Measurements from ENCODE around the gene TMX2.

The TMX2 gene

GRCh38 chr11:57764972-57765371, 52.6 kb downstream of the TMX2 start:
- no peak for DNase-seq (ENCODE audit: low read depth)

GRCh38 chr11:57770793-57771192, 58.4 kb downstream of the TMX2 start:
- no peak for DNase-seq (ENCODE audit: low read depth)

- no peak for DNase-seq (ENCODE audit: low read depth)
Observed at GRCh38 chr11:57771365-57771764, 59.0 kb downstream of the TMX2 start.

- no peak for DNase-seq (ENCODE audit: low read depth)
Observed at GRCh38 chr11:57772562-57772961, 60.2 kb downstream of the TMX2 start.

- no peak for DNase-seq (ENCODE audit: low read depth)
Observed at GRCh38 chr11:57773026-57773598, 60.7 kb downstream of the TMX2 start.

- no peak for DNase-seq (ENCODE audit: low read depth)
Observed at GRCh38 chr11:57775491-57775890, 63.1 kb downstream of the TMX2 start.

- no peak for DNase-seq (ENCODE audit: low read depth)
Observed at GRCh38 chr11:57776031-57776521, 63.7 kb downstream of the TMX2 start.

GRCh38 chr11:57776577-57777210, 64.3 kb downstream of the TMX2 start:
- no peak for DNase-seq (ENCODE audit: low read depth)

- no peak for DNase-seq (ENCODE audit: low read depth)
Observed at GRCh38 chr11:57777969-57778317, 65.5 kb downstream of the TMX2 start.

- no peak for DNase-seq (ENCODE audit: low read depth)
Observed at GRCh38 chr11:57778318-57779037, 66.1 kb downstream of the TMX2 start.

GRCh38 chr11:57779276-57779675, 66.9 kb downstream of the TMX2 start:
- no peak for DNase-seq (ENCODE audit: low read depth)

- no peak for DNase-seq (ENCODE audit: low read depth)
Observed at GRCh38 chr11:57781529-57781943, 69.1 kb downstream of the TMX2 start.

GRCh38 chr11:57785072-57785471, 72.7 kb downstream of the TMX2 start:
- DNase-seq (ENCODE audit: low read depth) = no peak

- DNase-seq (ENCODE audit: low read depth) = no peak
Observed at GRCh38 chr11:57786436-57786835, 74.0 kb downstream of the TMX2 start.

GRCh38 chr11:57787006-57787604, 74.7 kb downstream of the TMX2 start:
- no peak for DNase-seq (ENCODE audit: low read depth)

- no peak for DNase-seq (ENCODE audit: low read depth)
Observed at GRCh38 chr11:57787920-57788702, 75.7 kb downstream of the TMX2 start.

GRCh38 chr11:57788703-57789088, 76.3 kb downstream of the TMX2 start:
- DNase-seq (ENCODE audit: low read depth) = no peak

All from activated T-cell treated with anti-CD3 and anti-CD28 coated beads for 24 hours (primary cell).